ENCODE data around the gene MCF2L. TPM values are rescaled to one million over a fixed set of nuclear protein-coding genes. Genes with fewer than 3 reads are reported as not detected.
"Not testable (repeated sequence)": the region's sequence is repeated elsewhere in the genome, so short reads cannot be mapped to it uniquely, and the experiment has no call there.

Gene MCF2L, protein sequence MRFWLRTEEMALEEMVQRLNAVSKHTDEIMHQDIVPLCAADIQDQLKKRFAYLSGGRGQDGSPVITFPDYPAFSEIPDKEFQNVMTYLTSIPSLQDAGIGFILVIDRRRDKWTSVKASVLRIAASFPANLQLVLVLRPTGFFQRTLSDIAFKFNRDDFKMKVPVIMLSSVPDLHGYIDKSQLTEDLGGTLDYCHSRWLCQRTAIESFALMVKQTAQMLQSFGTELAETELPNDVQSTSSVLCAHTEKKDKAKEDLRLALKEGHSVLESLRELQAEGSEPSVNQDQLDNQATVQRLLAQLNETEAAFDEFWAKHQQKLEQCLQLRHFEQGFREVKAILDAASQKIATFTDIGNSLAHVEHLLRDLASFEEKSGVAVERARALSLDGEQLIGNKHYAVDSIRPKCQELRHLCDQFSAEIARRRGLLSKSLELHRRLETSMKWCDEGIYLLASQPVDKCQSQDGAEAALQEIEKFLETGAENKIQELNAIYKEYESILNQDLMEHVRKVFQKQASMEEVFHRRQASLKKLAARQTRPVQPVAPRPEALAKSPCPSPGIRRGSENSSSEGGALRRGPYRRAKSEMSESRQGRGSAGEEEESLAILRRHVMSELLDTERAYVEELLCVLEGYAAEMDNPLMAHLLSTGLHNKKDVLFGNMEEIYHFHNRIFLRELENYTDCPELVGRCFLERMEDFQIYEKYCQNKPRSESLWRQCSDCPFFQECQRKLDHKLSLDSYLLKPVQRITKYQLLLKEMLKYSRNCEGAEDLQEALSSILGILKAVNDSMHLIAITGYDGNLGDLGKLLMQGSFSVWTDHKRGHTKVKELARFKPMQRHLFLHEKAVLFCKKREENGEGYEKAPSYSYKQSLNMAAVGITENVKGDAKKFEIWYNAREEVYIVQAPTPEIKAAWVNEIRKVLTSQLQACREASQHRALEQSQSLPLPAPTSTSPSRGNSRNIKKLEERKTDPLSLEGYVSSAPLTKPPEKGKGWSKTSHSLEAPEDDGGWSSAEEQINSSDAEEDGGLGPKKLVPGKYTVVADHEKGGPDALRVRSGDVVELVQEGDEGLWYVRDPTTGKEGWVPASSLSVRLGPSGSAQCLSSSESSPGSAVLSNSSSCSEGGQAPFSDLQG
- 4.7 and 8.3 TPM in 2 replicates for total RNA-seq

DNA sequence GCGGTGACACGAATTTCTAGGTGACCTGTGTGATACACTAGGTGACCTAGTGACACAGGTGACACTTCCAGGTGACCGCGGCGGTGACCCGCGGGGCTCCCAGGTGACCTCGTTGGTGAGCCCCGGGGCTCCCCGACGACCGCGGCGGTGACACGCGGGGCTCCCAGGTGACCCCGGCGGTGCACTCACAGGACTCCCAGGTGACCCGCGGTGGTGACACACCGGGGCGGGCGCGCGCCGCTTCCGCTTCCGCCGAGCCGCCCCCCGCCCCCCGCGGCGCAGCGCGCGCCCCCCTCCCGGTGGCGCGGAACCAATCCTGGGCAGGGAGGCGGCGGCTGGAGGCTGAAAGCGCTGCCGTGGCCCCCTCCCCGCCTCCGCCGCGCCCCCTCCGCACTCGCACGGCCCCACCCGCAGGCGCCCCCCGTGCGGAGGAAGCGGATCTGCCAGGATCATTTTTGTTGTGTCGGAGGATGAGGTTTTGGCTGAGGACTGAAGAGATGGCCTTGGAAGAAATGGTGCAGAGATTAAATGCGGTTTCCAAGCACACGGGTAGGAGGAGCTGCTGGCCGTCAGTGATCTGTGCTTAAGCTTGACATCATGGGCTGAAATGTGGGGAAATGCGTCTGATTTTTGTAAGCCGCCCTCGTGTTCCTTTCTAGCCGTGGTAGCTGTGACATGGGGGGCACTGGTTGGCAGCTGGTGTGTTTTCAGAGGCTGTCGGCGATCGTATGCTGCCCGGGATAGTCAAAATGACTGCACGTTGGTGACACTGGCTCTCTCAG lies at the start of gene MCF2L:
TSS of gene MCF2L (plus strand) at position 305 of the 782 bp plus-strand sequence. CDS start at position 471, 166 bp downstream.
- no peak for DNase-seq (ENCODE audit: low read depth)

- DNase-seq (ENCODE audit: low read depth) = no peak
Observed at GRCh38 chr13:112923962-112924361, 45.1 kb upstream of the MCF2L start.

GRCh38 chr13:112924365-112924764 lies 44.6 kb upstream of the MCF2L start:
- DNase-seq (ENCODE audit: low read depth) = no peak

DNA sequence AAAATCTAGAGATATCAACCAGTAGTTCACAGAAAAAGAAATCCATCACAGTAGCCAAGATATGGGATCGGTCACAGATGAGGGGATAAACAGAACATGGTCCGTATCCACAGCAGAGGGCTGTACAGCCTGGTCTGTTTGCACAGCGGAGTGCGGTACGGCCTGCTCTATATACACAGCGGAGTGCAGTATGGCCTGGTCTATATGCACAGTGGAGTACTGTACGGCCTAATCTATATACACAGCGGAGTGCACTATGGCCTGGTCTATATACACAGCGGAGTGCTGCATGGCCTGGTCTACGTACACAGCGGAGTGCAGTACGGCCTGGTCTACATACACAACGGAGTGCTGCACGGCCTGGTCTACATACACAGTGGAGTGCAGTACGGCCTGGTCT lies 43.0 kb upstream of the MCF2L start:
- DNase-seq (ENCODE audit: low read depth) = no peak

GRCh38 chr13:112926993-112927392 lies 42.0 kb upstream of the MCF2L start:
- no peak for DNase-seq (ENCODE audit: low read depth)

DNA sequence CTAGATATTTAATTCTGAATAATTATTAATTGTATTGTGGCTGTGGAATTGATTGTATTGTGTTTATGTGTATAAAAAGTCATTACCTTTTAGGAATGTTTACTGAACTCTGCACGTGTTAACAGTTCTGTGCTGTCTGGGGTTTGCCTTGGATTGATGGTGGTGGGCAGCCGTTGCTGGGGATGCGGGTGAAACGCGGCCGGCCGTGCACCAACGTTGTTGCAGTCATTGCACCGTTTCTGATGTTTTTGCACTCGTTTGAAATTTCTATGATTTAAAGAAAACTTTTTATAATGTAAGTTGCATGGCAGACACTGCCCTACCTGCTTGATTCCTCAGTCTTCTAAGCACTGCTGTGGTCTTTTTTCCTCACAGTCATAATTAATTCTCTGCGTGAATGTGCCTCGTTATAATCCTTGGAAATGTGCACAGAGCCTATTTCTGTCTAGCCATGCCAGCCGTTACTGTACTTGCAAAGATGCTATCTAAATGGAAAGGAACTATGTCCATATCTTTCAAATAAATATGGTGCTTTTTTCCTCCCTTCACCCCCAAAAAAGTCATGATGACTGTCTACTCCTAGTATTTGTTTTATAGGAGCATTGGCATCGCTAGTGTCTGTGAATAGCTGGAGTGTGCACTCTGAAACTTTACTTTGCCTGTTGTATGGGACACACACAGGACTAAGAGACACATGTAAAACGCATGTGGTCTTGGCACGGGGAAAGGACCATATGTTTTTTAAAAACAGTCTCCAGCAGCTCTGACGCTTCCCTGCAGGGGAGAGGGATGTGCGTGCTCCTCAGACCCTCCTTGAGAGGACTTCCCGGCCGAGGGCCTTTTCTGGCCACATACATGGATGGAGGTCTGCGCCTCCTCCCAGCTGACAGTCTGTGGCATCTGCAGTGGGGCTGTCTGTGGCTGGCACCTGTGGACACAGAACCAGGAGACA lies 40.7 kb upstream of the MCF2L start:
- no peak for DNase-seq (ENCODE audit: low read depth)

- DNase-seq (ENCODE audit: low read depth) = peak; percentile 19
Observed at GRCh38 chr13:112928972-112929782, 39.8 kb upstream of the MCF2L start.

DNA sequence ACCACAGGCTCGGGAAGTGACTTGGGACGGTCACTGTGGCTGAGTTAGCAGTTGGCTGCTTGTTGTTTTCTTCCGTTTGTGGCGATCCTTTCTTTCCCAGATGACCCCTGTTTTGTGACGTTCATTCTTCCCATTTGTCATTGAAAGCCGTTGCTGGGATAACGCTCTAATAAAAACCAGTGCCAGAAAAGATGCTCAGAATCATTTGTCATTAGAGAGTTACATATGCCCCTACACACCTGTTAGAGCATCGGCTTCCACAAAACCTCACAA lies 39.3 kb upstream of the MCF2L start:
- DNase-seq (ENCODE audit: low read depth) = no peak

GRCh38 chr13:112930192-112930591 lies 38.8 kb upstream of the MCF2L start:
- no peak for DNase-seq (ENCODE audit: low read depth)

GRCh38 chr13:112931028-112931934 lies 37.7 kb upstream of the MCF2L start:
- peak; percentile 80 for DNase-seq (ENCODE audit: low read depth)

DNA sequence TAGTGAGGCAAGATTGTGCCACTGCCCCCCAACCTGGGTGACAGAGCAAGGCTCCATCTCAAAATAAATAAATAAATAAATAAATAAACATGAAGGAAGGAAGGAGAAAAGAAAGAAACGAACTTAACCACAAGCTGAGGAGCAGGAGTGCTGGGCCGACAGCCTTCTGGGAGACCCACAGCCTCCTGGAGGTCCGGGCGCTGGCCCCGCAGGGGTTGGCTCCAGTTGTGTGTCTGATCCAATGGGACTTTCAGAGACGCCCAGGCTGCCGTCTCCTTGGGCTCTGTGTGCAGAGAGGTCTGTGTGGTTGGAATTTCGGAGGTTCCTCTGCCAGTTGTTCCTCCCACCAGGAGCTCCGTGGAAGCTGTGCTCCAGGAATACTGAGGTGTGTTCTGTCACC lies 36.0 kb upstream of the MCF2L start:
- no peak for DNase-seq (ENCODE audit: low read depth)

DNA sequence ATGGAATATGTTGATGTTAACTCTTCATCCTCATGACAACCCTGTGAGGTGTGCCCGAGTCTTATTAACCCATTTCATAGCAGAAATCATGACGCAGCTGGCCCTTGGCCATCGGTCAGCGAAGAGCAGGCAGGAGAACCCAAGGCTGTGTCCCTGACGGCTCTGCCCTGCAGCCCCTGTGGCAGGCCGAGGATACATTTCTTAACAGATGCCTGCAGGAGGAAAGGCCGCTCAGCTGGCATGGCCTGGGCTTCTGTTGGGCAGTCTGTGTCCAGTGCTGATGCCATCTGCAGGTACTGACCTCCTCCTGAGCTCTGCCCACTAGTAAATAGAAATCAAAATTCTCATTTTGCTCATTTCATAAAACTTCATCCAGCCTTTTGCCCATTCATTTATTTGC lies 35.4 kb upstream of the MCF2L start:
- no peak for DNase-seq (ENCODE audit: low read depth)

GRCh38 chr13:112934078-112934477 lies 34.9 kb upstream of the MCF2L start:
- no peak for DNase-seq (ENCODE audit: low read depth)

DNA sequence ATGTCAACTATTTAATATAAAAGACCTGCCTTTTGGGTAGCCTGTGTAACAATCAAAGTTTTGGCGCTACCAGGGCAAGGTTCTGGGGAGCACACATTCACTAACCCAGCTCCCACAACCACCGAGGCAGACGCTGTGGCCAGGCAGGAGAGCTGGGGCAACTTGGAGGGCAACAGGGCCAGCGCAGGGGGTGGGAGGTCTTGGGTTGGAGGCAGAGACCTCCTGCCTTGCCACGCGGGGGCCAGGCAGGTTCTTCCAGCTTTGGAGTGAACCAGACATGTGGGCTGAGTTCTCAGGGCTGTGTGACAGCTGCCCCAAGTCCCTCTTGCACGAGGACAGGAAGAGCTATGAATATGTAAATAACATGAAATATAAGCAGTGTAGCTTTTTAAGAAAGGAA lies 30.3 kb upstream of the MCF2L start:
- no peak for DNase-seq (ENCODE audit: low read depth)

DNA sequence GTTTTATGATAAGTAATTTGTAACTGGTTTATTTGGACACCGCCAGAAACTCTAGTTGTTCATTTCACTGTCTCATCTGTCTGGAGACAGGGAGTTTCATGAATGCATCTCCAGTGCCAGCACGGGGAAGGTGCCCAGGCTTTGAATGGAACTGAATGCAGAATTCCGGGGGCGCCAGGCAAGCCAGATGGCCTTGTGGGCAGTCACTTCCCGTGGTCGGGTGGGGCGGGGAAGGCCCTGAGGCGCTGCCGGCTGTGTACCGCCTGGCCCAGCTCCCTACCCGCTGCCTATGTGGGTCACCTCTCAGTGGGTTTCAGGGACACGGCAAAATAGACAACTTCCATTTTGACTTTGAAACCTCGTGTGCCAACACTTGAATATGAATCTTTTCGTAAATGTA lies 28.8 kb upstream of the MCF2L start:
- no peak for DNase-seq (ENCODE audit: low read depth)

GRCh38 chr13:112941349-112941748 lies 27.7 kb upstream of the MCF2L start:
- no peak for DNase-seq (ENCODE audit: low read depth)

- not testable (repeated sequence) for DNase-seq (ENCODE audit: low read depth)
Observed at GRCh38 chr13:112941765-112942164, 27.2 kb upstream of the MCF2L start.

DNA sequence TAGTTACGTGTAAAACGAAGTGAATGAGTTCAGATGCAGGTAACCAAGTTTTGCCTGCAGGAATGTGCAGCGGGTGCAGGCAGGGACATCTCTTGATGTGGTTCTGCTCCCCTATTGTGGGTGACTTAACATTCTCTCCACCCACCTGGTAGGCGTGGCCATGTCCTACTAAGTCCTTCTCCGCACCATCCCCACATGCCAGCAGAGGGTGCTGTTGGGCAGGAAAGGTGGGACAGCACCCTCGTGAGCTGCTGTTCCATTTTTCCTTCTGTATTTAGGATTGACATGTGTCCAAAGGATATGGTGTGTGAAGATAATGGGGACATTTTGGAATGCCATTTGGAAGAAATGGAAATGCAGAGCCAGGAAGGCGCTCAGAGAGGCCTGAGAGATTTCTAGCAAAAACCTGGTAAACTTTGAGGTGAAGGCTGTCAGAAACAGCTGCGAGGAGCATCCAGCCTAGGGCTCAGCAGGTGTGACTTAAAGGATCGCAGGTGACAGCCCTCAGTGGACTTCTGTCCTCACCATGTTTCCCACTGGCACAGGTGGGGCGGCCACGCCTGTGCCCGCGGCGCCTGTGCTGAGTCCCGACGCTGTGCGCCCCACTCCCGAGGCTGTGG lies 26.2 kb upstream of the MCF2L start:
- DNase-seq (ENCODE audit: low read depth) = peak; percentile 94
